Measurements from ENCODE around the gene POLL.
A peak's percentile ranks its signal among the peaks of the same experiment; 100 is the strongest.

POLL gene

GRCh38 chr10:101570428-101571270 lies 17.4 kb downstream of the POLL start:
- Histone ChIP-seq H3K27me3 (ENCODE audit: insufficient read depth, low read length) (peaks cover 71% of the 10 kb centered on the region), H3K9ac (ENCODE audit: low read depth, low read length) (peak overlapping the region; percentile 54; the same call in 1 of the 2 replicates), H3K27ac (ENCODE audit: low read depth, low read length) (no peak overlapping the region), H3K36me3 (ENCODE audit: insufficient read depth, low read length) (no peaks in the 10 kb centered on the region), H3K4me3 (ENCODE audit: low read length) (peak overlapping the region; percentile 74), H3K9me3 (ENCODE audit: insufficient read depth, low read depth, low read length) (no peaks in the 10 kb centered on the region), H3K4me1 (ENCODE audit: insufficient read depth, low read length) (peaks cover 7% of the 10 kb centered on the region)
- WGBS = 21% methylated on average over 37 of the region's 37 CpGs

DNA sequence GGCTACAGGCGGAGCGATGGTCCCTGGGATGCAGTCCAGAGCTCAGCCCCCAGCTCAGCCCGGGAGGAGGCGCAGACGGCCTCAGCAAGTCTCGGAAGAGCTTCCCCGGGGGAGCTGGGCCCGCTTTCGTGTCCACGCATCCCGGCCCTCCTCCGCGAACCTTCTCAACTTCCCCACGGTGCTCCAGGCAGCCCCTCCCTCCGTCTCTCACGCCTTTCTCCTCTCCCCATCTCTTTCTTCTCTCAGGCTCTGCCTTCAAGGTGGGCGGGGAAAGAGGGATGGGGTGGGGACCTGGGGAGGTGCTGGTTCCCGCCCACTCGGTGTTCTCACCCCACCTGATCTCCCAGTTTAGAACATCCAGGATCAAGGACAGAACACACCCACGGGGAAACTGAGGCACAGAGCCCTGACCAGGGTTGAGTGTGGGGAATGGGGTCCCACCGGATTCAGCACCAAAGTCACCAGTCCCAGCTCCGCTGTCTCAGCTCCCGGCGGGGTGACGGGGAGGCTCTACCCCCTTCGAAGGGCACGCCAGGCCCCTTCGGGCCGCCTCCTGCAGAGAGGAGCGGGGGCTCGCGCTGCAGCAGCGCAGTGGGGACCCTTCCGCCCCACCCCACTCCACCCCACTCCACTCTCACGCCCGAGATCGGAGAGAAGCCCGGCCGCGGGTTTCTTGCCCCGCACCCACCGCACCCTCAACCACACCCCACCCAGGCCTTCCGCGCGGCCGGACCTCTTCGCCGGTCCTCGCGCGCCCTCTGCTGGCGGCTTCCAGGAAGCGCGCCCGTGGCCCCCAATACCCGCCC lies 18.2 kb downstream of the POLL start:
- H3K9me3 ChIP-seq (ENCODE audit: insufficient read depth, low read depth, low read length) = no peaks in the 10 kb centered on the region
- peak overlapping the region; percentile 74 for H3K4me3 ChIP-seq (ENCODE audit: low read length)
- peaks cover 79% of the 10 kb centered on the region for H3K27me3 ChIP-seq (ENCODE audit: insufficient read depth, low read length)
- WGBS = 1% methylated on average over 53 of the region's 56 CpGs
- H3K36me3 ChIP-seq (ENCODE audit: insufficient read depth, low read length) = no peaks in the 10 kb centered on the region
- peaks cover 7% of the 10 kb centered on the region for H3K4me1 ChIP-seq (ENCODE audit: insufficient read depth, low read length)
- H3K9ac ChIP-seq (ENCODE audit: low read depth, low read length) = no peak overlapping the region
- no peak overlapping the region for H3K27ac ChIP-seq (ENCODE audit: low read depth, low read length)

DNA sequence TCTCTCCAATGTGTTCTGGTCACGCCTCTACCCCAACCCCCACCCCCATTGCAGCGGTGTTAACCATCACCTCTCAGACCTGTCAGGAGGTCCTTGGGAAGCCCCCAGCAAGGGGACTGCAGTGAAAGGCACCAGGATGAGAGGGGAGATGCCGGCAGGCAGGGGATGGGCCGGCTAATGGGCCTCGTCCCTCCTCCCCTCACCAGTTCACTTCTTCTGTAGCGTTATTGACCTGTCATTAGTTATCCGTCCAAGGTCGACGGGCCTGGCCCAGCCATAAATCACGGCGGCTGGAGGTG lies 18.8 kb downstream of the POLL start:
- H3K36me3 ChIP-seq (ENCODE audit: insufficient read depth, low read length) = no peaks in the 10 kb centered on the region
- H3K9ac ChIP-seq (ENCODE audit: low read depth, low read length) = no peak overlapping the region
- H3K4me3 ChIP-seq (ENCODE audit: low read length) = peak overlapping the region; percentile 74
- H3K9me3 ChIP-seq (ENCODE audit: insufficient read depth, low read depth, low read length) = no peaks in the 10 kb centered on the region
- peaks cover 79% of the 10 kb centered on the region for H3K27me3 ChIP-seq (ENCODE audit: insufficient read depth, low read length)
- H3K4me1 ChIP-seq (ENCODE audit: insufficient read depth, low read length) = 0 out of 2 replicates have a peak, but pooled peaks cover 3% of the 10 kb centered on the region
- no peak overlapping the region for H3K27ac ChIP-seq (ENCODE audit: low read depth, low read length)
- WGBS = 10% methylated on average over 11 of the region's 11 CpGs

DNA sequence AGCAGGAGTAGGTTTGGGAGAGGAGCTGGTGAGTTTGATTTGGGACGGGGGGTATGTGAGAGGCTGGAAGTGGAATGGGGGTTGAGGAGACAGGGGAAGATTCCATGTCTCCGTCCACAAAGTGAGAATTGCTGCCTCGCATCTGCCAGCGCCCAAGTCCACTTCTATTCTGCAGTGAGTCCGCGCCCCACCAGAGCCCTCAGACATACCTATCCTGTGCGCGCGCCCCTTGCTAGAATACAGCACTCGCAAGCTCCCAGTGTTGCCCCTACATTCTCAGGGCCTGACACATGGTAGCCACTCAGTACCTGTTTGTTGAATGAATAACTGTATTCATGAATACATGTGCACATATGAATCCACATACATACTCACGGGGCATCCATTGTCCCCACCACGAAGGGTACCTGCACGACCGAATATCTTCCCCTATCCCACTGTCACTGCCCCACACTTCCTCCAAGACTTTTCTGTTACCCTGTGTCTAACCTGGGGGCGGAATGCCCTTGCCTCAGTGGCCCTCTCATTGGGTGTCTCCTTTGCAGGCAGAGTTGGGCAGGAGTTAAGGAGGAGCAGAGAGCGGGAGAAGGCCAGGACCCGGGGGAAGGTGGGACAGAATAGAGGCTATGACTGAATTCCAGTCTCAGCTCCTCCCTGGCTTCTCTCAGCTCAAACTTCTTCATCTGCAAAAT lies 19.9 kb downstream of the POLL start:
- 87% methylated on average over 17 of the region's 17 CpGs for WGBS
- Histone ChIP-seq H3K9ac (ENCODE audit: low read depth, low read length) (no peak overlapping the region), H3K27ac (ENCODE audit: low read depth, low read length) (no peak overlapping the region)

DNA sequence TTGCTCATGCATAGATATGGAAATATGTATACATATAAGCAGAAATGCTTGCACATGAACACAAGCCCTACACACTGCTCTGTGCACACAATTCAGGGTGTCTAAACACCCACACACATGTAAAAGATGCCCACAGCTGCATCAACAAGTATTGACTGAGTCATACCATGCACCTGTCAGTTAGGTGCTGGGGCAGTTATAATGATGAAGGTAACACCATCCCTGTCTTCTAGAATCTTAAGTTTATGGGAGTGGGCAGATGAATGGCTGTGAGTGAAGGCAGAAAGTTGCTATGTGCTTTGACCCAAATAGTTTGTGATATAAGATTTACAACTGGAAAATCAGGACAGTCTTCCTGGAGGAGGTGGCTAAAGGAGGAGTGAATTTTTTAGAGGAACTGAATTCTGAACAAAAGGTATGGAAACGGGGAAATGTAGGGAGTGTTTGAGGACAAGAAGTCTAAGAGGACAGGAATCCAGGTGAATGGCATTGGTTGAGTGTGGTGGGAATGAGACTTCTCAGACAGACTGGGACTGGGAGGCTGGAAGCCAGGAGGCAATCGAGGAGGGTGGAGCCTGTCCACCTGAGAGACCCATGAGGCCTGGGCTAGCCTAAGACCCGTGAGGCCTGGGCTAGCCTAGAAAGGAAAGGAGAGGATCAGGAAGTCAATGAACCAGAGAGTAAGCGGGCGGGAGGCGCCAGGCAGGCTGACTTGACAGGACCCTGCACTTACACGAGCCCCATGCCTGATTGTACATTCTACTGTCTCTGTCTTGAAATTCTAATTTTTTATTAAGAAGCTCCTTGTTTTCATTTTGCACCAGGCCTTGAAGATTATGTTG lies 20.7 kb downstream of the POLL start:
- Histone ChIP-seq H3K4me3 (ENCODE audit: low read length) (no peak overlapping the region), H3K36me3 (ENCODE audit: insufficient read depth, low read length) (no peaks in the 10 kb centered on the region), H3K9ac (ENCODE audit: low read depth, low read length) (no peak overlapping the region), H3K9me3 (ENCODE audit: insufficient read depth, low read depth, low read length) (no peaks in the 10 kb centered on the region), H3K27me3 (ENCODE audit: insufficient read depth, low read length) (peaks cover 71% of the 10 kb centered on the region), H3K27ac (ENCODE audit: low read depth, low read length) (no peak overlapping the region), H3K4me1 (ENCODE audit: insufficient read depth, low read length) (0 out of 2 replicates have a peak, but pooled peaks cover 3% of the 10 kb centered on the region)
- WGBS = 87% methylated on average over 7 of the region's 7 CpGs

More for the DNA sequence above, 19.9 kb downstream of the POLL start:
- Histone ChIP-seq H3K27me3 (ENCODE audit: insufficient read depth, low read length) (peaks cover 79% of the 10 kb centered on the region), H3K9me3 (ENCODE audit: insufficient read depth, low read depth, low read length) (no peaks in the 10 kb centered on the region), H3K4me1 (ENCODE audit: insufficient read depth, low read length) (0 out of 2 replicates have a peak, but pooled peaks cover 3% of the 10 kb centered on the region), H3K36me3 (ENCODE audit: insufficient read depth, low read length) (no peaks in the 10 kb centered on the region), H3K4me3 (ENCODE audit: low read length) (no peak overlapping the region)

GRCh38 chr10:101566333-101567164 lies 21.5 kb downstream of the POLL start:
- 35% methylated on average over 58 of the region's 59 CpGs for WGBS
- Histone ChIP-seq H3K9ac (ENCODE audit: low read depth, low read length) (no peak overlapping the region), H3K27me3 (ENCODE audit: insufficient read depth, low read length) (peaks cover 64% of the 10 kb centered on the region), H3K9me3 (ENCODE audit: insufficient read depth, low read depth, low read length) (no peaks in the 10 kb centered on the region), H3K27ac (ENCODE audit: low read depth, low read length) (no peak overlapping the region), H3K36me3 (ENCODE audit: insufficient read depth, low read length) (no peaks in the 10 kb centered on the region), H3K4me3 (ENCODE audit: low read length) (no peak overlapping the region), H3K4me1 (ENCODE audit: insufficient read depth, low read length) (0 out of 2 replicates have a peak, but pooled peaks cover 3% of the 10 kb centered on the region)

- H3K27ac ChIP-seq (ENCODE audit: low read depth, low read length) = no peak overlapping the region
- H3K9ac ChIP-seq (ENCODE audit: low read depth, low read length) = no peak overlapping the region
- no peak overlapping the region for H3K4me3 ChIP-seq (ENCODE audit: low read length)
- H3K4me1 ChIP-seq (ENCODE audit: insufficient read depth, low read length) = 0 out of 2 replicates have a peak, but pooled peaks cover 3% of the 10 kb centered on the region
- H3K9me3 ChIP-seq (ENCODE audit: insufficient read depth, low read depth, low read length) = no peaks in the 10 kb centered on the region
- peaks cover 58% of the 10 kb centered on the region for H3K27me3 ChIP-seq (ENCODE audit: insufficient read depth, low read length)
- WGBS = 88% methylated on average over 8 of the region's 8 CpGs
- no peaks in the 10 kb centered on the region for H3K36me3 ChIP-seq (ENCODE audit: insufficient read depth, low read length)
These were observed 22.1 kb downstream of the POLL start for GRCh38 chr10:101565936-101566332.

DNA sequence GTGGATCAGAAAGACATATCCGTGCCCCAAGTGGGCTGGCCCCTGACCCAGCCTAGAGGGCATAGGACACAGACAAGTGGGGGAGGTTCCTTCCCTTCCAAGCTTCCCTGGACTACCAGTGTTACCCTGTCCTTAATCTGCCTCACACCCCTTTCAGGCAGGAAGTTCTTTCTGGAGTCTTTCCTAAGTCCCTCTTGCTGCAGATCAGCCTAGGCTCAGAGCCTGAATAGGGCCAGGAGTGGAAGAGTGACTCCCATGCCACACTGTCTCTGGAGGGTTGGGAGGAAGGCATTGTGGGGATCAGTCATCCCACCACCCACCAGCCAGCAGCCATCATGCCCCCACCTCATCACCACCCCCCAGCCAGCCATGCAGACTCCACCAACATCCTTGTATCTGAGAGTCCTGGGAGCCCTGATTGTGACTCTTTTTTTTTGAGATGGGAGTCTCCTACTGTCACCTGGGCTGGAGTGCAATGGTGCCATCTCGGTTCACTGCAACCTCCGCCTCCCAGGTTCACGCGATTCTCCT lies 22.6 kb downstream of the POLL start:
- H3K4me3 ChIP-seq (ENCODE audit: low read length) = no peak overlapping the region
- H3K4me1 ChIP-seq (ENCODE audit: insufficient read depth, low read length) = 0 out of 2 replicates have a peak, but pooled peaks cover 3% of the 10 kb centered on the region
- no peaks in the 10 kb centered on the region for H3K36me3 ChIP-seq (ENCODE audit: insufficient read depth, low read length)
- H3K9ac ChIP-seq (ENCODE audit: low read depth, low read length) = no peak overlapping the region
- no peak overlapping the region for H3K27ac ChIP-seq (ENCODE audit: low read depth, low read length)
- H3K9me3 ChIP-seq (ENCODE audit: insufficient read depth, low read depth, low read length) = no peaks in the 10 kb centered on the region
- H3K27me3 ChIP-seq (ENCODE audit: insufficient read depth, low read length) = peaks cover 53% of the 10 kb centered on the region
- WGBS = 94% methylated on average over 5 of the region's 5 CpGs

DNA sequence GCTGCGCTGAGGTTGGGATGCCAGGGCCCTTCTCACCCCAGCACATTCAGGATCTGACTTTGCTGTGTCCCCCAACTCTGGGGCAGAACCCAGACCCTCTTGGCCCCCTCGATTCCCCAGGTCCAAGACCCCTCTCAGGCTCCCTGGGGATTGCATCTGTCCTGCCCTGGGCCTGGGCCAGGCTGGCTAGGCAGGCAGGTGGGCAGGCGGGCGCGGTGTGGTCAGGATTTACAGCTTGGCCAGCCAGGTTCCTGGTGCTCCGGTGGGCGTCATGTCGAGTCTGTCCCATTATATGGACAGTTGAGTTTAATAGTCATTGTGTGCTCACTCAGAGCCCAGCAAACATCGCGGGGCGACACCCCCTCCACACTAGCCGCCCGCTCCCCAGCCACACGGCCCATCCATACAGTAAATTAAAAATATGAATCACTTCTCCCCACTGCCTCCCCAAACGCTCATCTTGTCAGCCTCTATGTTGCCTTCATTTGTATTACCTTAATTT lies 23.5 kb downstream of the POLL start:
- no peaks in the 10 kb centered on the region for H3K36me3 ChIP-seq (ENCODE audit: insufficient read depth, low read length)
- no peaks in the 10 kb centered on the region for H3K9me3 ChIP-seq (ENCODE audit: insufficient read depth, low read depth, low read length)
- no peak overlapping the region for H3K9ac ChIP-seq (ENCODE audit: low read depth, low read length)
- H3K27ac ChIP-seq (ENCODE audit: low read depth, low read length) = no peak overlapping the region
- H3K27me3 ChIP-seq (ENCODE audit: insufficient read depth, low read length) = peaks cover 46% of the 10 kb centered on the region
- WGBS = 87% methylated on average over 14 of the region's 15 CpGs
- no peak overlapping the region for H3K4me3 ChIP-seq (ENCODE audit: low read length)
- 0 out of 2 replicates have a peak, but pooled peaks cover 3% of the 10 kb centered on the region for H3K4me1 ChIP-seq (ENCODE audit: insufficient read depth, low read length)
